K562 (cell line): ENCODE results near the gene LUC7L3. TPM values are rescaled to one million over a fixed set of nuclear protein-coding genes. Genes with fewer than 3 reads are reported as not detected.
A peak's percentile ranks its signal among the peaks of the same experiment; 100 is the strongest.

Experiments used
- BACH1 ChIP-seq: fragments of 200-800 bp; sonication (Bioruptor generic); IDR thresholded peaks from 2 replicates; pipeline ENCODE4 v1.6.1; 2016; ENCODE audit warnings: missing genetic modification characterization, missing compliant biosample characterization
- E2F3 ChIP-seq: fragments of 250-450 bp; sonication (Bioruptor Pico); IDR thresholded peaks from 2 replicates; pipeline ENCODE4 v1.4.0; 2020; ENCODE audit warnings: mild to moderate bottlenecking
- EP400 ChIP-seq: fragments of 450-650 bp; IDR thresholded peaks from 2 replicates; pipeline ENCODE4 v1.6.1; 2017; ENCODE audit warnings: antibody characterized with exemption, mild to moderate bottlenecking, moderate library complexity
- GABPA ChIP-seq: fragments of 200-800 bp; sonication (Bioruptor generic); conservative IDR thresholded peaks from 2 replicates; pipeline ENCODE4 v1.6.1; 2016; ENCODE audit warnings: low read depth, missing genetic modification characterization, missing compliant biosample characterization
- HDAC2 ChIP-seq: fragments of 450-650 bp; IDR thresholded peaks from 2 replicates; pipeline ENCODE4 v1.6.1; 2016; ENCODE audit warnings: mild to moderate bottlenecking
- JUNB ChIP-seq: fragments of 450-650 bp; formaldehyde crosslinking; conservative IDR thresholded peaks from 2 replicates; pipeline ENCODE4 v1.4.0; 2020; ENCODE audit warnings: mild to moderate bottlenecking
- KDM5B ChIP-seq: fragments of 200-600 bp; sonication (generic); IDR thresholded peaks from 2 replicates; pipeline ENCODE4 v1.6.1; 2012; ENCODE audit warnings: low read depth, mild to moderate bottlenecking, moderate library complexity, low read length, control low read depth, inconsistent platforms; ENCODE audit not compliant: insufficient replicate concordance
- NFRKB ChIP-seq: fragments of 450-650 bp; IDR thresholded peaks from 2 replicates; pipeline ENCODE4 v1.6.1; 2016; ENCODE audit warnings: low read depth
- TRIM28 ChIP-seq: fragments of 450-650 bp; IDR thresholded peaks from 2 replicates; pipeline ENCODE4 v1.6.1; 2017
- ZBTB1 ChIP-seq: sonication (generic); formaldehyde crosslinking; IDR thresholded peaks from 2 replicates; pipeline ENCODE4 v1.8.1; 2023; ENCODE audit warnings: missing genetic modification reagents, low read depth, mild to moderate bottlenecking, borderline replicate concordance
- ZMIZ1 ChIP-seq, 2 experiments: fragments of 150-350 bp in 1 of 2; IDR thresholded peaks; 2 replicates each; pipeline ENCODE4 v1.6.1; 2012 to 2016; ENCODE audit warnings: low read depth in 2 of 2, low read length in 2 of 2, mild to moderate bottlenecking in 1 of 2, moderate library complexity in 1 of 2
- ZNF133 ChIP-seq: fragments of 250-450 bp; sonication (Bioruptor Pico); IDR thresholded peaks from 2 replicates; pipeline ENCODE4 v1.4.0; 2020; ENCODE audit warnings: mild to moderate bottlenecking
- ZNF644 ChIP-seq: fragments of 200-800 bp; sonication (Bioruptor generic); IDR thresholded peaks from 2 replicates; pipeline ENCODE4 v1.6.1; 2016; ENCODE audit warnings: low read depth, missing genetic modification characterization, missing compliant biosample characterization
- polyA plus RNA-seq, 8 experiments: library from polyadenylated mRNA; depleted of rRNA in 4 of 8; stranded (reverse) in 5 of 8; unstranded in 3 of 8; fragments of >200 nt; fragmentation: Nextera tagmentation in 2 of 8; fragmentation: Illumina TruSeq in 1 of 8; extraction: Ambion mirVana in 2 of 8; extraction: Trizol in 1 of 8; gene quantifications; 2 replicates each; pipeline versions ENCODE4 v1.2.1 to v1.2.3, GENCODE V29; 2011 to 2014; ENCODE audit warnings: inconsistent platforms in 1 of 8, missing spikeins in 1 of 8
- total RNA-seq, 7 experiments: library from RNA; depleted of rRNA in 6 of 7; stranded (reverse); fragments of >200 nt in 6 of 7; fragmentation: Illumina TruSeq in 2 of 7; extraction: Trizol in 2 of 7; gene quantifications; 2 replicates each; pipeline versions ENCODE4 v1.2.1 to v1.2.3, GENCODE V29; 2011 to 2021; ENCODE audit warnings: low replicate concordance in 1 of 7
- TF ChIP-seq, protein P1 (sequence below): sonication (generic); formaldehyde crosslinking; IDR thresholded peaks from 2 replicates; pipeline ENCODE4 v1.9.0; 2022; ENCODE audit warnings: mild to moderate bottlenecking, missing genetic modification reagents
- TF ChIP-seq, protein P2 (sequence below): fragments of 250-450 bp; sonication (Bioruptor Pico); IDR thresholded peaks from 2 replicates; pipeline ENCODE4 v1.4.0; 2020

LUC7L3 gene
- total and polyA plus RNA-seq, 9 of the 15 experiments (the other 6 are each of a cell fraction or from before 2014, with no cell fraction given) = 80.8 to 284 (median 127) TPM

DNA sequence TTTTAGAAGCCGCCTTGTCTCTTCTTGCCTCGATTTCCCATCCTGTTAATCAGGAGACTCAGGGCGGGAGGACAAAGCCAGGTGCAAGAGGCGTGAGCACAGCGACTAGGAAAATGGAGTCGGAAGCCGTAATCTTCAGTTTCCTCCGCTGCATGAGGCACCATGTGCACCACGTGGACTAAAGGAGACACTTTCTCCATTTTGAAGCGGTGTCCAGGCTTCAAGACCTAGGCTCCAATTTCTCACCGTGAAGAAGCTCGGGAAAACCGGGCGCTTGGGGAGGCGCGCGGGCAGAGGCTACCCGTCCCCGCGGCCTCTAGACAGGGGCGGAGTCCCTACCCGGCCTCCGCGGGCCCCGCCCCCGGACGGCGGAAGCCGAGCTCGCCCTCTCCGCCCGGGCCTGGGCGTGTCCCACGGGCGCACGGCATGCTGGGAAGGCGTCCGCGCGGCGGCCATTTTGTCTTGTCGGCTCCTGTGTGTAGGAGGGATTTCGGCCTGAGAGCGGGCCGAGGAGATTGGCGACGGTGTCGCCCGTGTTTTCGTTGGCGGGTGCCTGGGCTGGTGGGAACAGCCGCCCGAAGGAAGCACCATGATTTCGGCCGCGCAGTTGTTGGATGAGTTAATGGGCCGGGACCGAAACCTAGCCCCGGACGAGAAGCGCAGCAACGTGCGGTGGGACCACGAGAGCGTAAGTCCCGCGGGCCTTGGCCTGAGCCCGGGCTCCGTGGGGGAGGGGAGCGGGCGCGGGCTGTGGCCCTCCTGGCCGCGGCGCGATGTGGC is at the start of gene LUC7L3 (continued):
- TF ChIP-seq E2F3 (CRISPR knock-in tag) = peak; percentile 44; the same call in 1 of the 2 replicates
- TF ChIP-seq, protein P1, sequence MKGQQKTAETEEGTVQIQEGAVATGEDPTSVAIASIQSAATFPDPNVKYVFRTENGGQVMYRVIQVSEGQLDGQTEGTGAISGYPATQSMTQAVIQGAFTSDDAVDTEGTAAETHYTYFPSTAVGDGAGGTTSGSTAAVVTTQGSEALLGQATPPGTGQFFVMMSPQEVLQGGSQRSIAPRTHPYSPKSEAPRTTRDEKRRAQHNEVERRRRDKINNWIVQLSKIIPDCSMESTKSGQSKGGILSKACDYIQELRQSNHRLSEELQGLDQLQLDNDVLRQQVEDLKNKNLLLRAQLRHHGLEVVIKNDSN = peak; percentile 70
- 0 out of 2 replicates have a peak, but pooled peaks have one; percentile 28 for TF ChIP-seq ZNF644
- no peak for TF ChIP-seq TRIM28
- peak; percentile 39; the same call in 1 of the 2 replicates for TF ChIP-seq ZBTB1 (CRISPR knock-in tag)
- TF ChIP-seq ZNF133 (CRISPR knock-in tag) = 0 out of 2 replicates have a peak, but pooled peaks have one; percentile 30
- TF ChIP-seq KDM5B = peak; percentile 81
- TF ChIP-seq BACH1 (tag) = peak; percentile 30; the same call in 1 of the 2 replicates
- TF ChIP-seq GABPA = peak; percentile 86
- no peak for TF ChIP-seq ZMIZ1 (IDR thresholded peaks at IDR 0.05; ENCODE audit: low read depth in 2 of 2, low read length in 2 of 2)
- peak; percentile 96 for TF ChIP-seq NFRKB
- no peak for TF ChIP-seq JUNB (CRISPR knock-in tag)
- TF ChIP-seq HDAC2 = peak; percentile 32; the same call in 1 of the 2 replicates
- peak; percentile 98 for TF ChIP-seq EP400
- TF ChIP-seq, protein P2, sequence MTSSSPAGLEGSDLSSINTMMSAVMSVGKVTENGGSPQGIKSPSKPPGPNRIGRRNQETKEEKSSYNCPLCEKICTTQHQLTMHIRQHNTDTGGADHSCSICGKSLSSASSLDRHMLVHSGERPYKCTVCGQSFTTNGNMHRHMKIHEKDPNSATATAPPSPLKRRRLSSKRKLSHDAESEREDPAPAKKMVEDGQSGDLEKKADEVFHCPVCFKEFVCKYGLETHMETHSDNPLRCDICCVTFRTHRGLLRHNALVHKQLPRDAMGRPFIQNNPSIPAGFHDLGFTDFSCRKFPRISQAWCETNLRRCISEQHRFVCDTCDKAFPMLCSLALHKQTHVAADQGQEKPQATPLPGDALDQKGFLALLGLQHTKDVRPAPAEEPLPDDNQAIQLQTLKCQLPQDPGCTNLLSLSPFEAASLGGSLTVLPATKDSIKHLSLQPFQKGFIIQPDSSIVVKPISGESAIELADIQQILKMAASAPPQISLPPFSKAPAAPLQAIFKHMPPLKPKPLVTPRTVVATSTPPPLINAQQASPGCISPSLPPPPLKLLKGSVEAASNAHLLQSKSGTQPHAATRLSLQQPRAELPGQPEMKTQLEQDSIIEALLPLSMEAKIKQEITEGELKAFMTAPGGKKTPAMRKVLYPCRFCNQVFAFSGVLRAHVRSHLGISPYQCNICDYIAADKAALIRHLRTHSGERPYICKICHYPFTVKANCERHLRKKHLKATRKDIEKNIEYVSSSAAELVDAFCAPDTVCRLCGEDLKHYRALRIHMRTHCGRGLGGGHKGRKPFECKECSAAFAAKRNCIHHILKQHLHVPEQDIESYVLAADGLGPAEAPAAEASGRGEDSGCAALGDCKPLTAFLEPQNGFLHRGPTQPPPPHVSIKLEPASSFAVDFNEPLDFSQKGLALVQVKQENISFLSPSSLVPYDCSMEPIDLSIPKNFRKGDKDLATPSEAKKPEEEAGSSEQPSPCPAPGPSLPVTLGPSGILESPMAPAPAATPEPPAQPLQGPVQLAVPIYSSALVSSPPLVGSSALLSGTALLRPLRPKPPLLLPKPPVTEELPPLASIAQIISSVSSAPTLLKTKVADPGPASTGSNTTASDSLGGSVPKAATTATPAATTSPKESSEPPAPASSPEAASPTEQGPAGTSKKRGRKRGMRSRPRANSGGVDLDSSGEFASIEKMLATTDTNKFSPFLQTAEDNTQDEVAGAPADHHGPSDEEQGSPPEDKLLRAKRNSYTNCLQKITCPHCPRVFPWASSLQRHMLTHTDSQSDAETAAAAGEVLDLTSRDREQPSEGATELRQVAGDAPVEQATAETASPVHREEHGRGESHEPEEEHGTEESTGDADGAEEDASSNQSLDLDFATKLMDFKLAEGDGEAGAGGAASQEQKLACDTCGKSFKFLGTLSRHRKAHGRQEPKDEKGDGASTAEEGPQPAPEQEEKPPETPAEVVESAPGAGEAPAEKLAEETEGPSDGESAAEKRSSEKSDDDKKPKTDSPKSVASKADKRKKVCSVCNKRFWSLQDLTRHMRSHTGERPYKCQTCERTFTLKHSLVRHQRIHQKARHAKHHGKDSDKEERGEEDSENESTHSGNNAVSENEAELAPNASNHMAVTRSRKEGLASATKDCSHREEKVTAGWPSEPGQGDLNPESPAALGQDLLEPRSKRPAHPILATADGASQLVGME (CRISPR knock-in tag) = no peak
